Panc1 (cell line): ENCODE data around the gene CMTM8.

ENCODE experiments used
- CTCF ChIP-seq: fragments of 450-650 bp; IDR thresholded peaks from 2 replicates; pipeline ENCODE4 v1.5.1; 2017; ENCODE audit warnings: mild to moderate bottlenecking
- POLR2AphosphoS5 ChIP-seq: IDR thresholded peaks from 2 replicates; pipeline ENCODE4 v1.6.1; 2012; ENCODE audit warnings: mild to moderate bottlenecking, low read depth, low read length, moderate library complexity
- REST ChIP-seq, 2 experiments: IDR thresholded peaks; 2 replicates each; pipeline ENCODE4 v1.6.1; 2011 to 2012; ENCODE audit warnings: low read depth in 2 of 2, control low read depth in 1 of 2, low read length in 1 of 2, mild to moderate bottlenecking in 1 of 2, moderate library complexity in 1 of 2; ENCODE audit not compliant: insufficient read depth in 1 of 2
- TCF7L2 ChIP-seq: IDR thresholded peaks from 2 replicates; pipeline ENCODE4 v1.6.1; 2011; ENCODE audit warnings: mild to moderate bottlenecking, low read depth, low read length, inconsistent platforms

GRCh38 chr3:32387512-32387911, 149.0 kb downstream of the CMTM8 start:
- no peak for TF ChIP-seq CTCF
- TF ChIP-seq TCF7L2 = no peak
- TF ChIP-seq REST (IDR thresholded peaks at IDR 0.05; ENCODE audit: insufficient read depth in 1 of 2, low read depth in 2 of 2, low read length in 1 of 2) = no peak
- TF ChIP-seq POLR2AphosphoS5 = no peak
